22Rv1 (cell line): Measurements from ENCODE around the gene OPN4.

Experiments used
- CTCF ChIP-seq: fragments of 450-650 bp; IDR thresholded peaks from 2 replicates; pipeline ENCODE4 v1.5.1; 2017; ENCODE audit warnings: mild to moderate bottlenecking
- ZFX ChIP-seq: fragments of 450-650 bp; IDR thresholded peaks from 2 replicates; pipeline ENCODE4 v1.6.1; 2017; ENCODE audit warnings: antibody characterized with exemption, borderline replicate concordance

- TF ChIP-seq CTCF, result no peak
- TF ChIP-seq ZFX, result no peak
Measured at GRCh38 chr10:86673216-86673826, 19.0 kb downstream of the OPN4 start.
